NCI-H82 (cell line): ENCODE results near the gene TIMP4.
A peak's percentile ranks its signal among the peaks of the same experiment; 100 is the strongest.

Experiments
- DNase-seq: peaks from one replicate; lab custom pipeline; 2025; lab: John Stamatoyannopoulos, UW

The TIMP4 gene

GRCh38 chr3:12185172-12185710 is 26.5 kb upstream of the TIMP4 start:
- no peak for DNase-seq

GRCh38 chr3:12184541-12184940 is 25.8 kb upstream of the TIMP4 start:
- DNase-seq: no peak

GRCh38 chr3:12182687-12183441 is 24.2 kb upstream of the TIMP4 start:
- DNase-seq: peak; percentile 28

- no peak for DNase-seq
Measured at GRCh38 chr3:12181806-12182205, 23.1 kb upstream of the TIMP4 start.

GRCh38 chr3:12181301-12181700 is 22.6 kb upstream of the TIMP4 start:
- no peak for DNase-seq

- DNase-seq: no peak
Measured at GRCh38 chr3:12180631-12181030, 21.9 kb upstream of the TIMP4 start.

GRCh38 chr3:12180218-12180617 is 21.5 kb upstream of the TIMP4 start:
- DNase-seq: no peak

GRCh38 chr3:12179441-12179840 is 20.7 kb upstream of the TIMP4 start:
- DNase-seq: no peak

GRCh38 chr3:12178091-12178820 is 19.5 kb upstream of the TIMP4 start:
- no peak for DNase-seq

- no peak for DNase-seq
Measured at GRCh38 chr3:12177126-12177525, 18.4 kb upstream of the TIMP4 start.

- DNase-seq: peak; percentile 53
Measured at GRCh38 chr3:12175844-12176453, 17.2 kb upstream of the TIMP4 start.

- DNase-seq: no peak
Measured at GRCh38 chr3:12175137-12175593, 16.5 kb upstream of the TIMP4 start.

- no peak for DNase-seq
Measured at GRCh38 chr3:12170207-12170606, 11.5 kb upstream of the TIMP4 start.

- DNase-seq: no peak
Measured at GRCh38 chr3:12165909-12166308, 7.2 kb upstream of the TIMP4 start.

- DNase-seq: no peak
Measured at GRCh38 chr3:12159227-12159601, 502 bp upstream of the TIMP4 start.

GRCh38 chr3:12157026-12157425 is 1.7 kb downstream of the TIMP4 start:
- DNase-seq: no peak

GRCh38 chr3:12155828-12156227 is 2.9 kb downstream of the TIMP4 start:
- no peak for DNase-seq

- DNase-seq: no peak
Measured at GRCh38 chr3:12155264-12155663, 3.4 kb downstream of the TIMP4 start.

GRCh38 chr3:12154151-12154550 is 4.6 kb downstream of the TIMP4 start:
- no peak for DNase-seq

- DNase-seq: no peak
Measured at GRCh38 chr3:12150112-12150511, 8.6 kb downstream of the TIMP4 start.

GRCh38 chr3:12149029-12149428 is 9.7 kb downstream of the TIMP4 start:
- no peak for DNase-seq

- DNase-seq: no peak
Measured at GRCh38 chr3:12148183-12148940, 10.3 kb downstream of the TIMP4 start.
